Activated naive CD4-positive, alpha-beta T cell treated with anti-CD3 and anti-CD28 coated beads for 36 hours (primary cell): ENCODE data around the gene GPANK1. TPM values are rescaled to one million over a fixed set of nuclear protein-coding genes. Genes with fewer than 3 reads are reported as not detected.
A peak's percentile ranks its signal among the peaks of the same experiment; 100 is the strongest.
"Not testable (repeated sequence)": the region's sequence is repeated elsewhere in the genome, so short reads cannot be mapped to it uniquely, and the experiment has no call there.

Experiments
- CTCF ChIA-PET: fragments of 350-600 bp; sonication (Branson Sonifier 250); formaldehyde crosslinking; loops from one replicate; lab custom pipeline; 2021; ENCODE audit warnings: antibody characterized with exemption; lab: Charles Lee
- DNase-seq: peaks from one replicate; pipeline ENCODE4 v3.0.0-alpha.2; 2020
- H3K27ac Mint-ChIP-seq: one replicate; pipeline ENCODE4 v1.8.0; 2021; ENCODE audit warnings: mild to moderate bottlenecking, mixed read lengths
- H3K27me3 Mint-ChIP-seq: one replicate; pipeline ENCODE4 v1.8.0; 2021; ENCODE audit warnings: low read depth, mixed read lengths
- H3K36me3 Mint-ChIP-seq: one replicate; pipeline ENCODE4 v1.8.0; 2021; ENCODE audit warnings: low read depth, mixed read lengths
- H3K4me1 Mint-ChIP-seq: one replicate; pipeline ENCODE4 v1.8.0; 2021; ENCODE audit warnings: low read depth, mixed read lengths
- H3K4me3 Mint-ChIP-seq: one replicate; pipeline ENCODE4 v1.8.0; 2021; ENCODE audit warnings: mild to moderate bottlenecking, moderate library complexity, mixed read lengths
- H3K9me3 Mint-ChIP-seq: one replicate; pipeline ENCODE4 v1.8.0; 2021; ENCODE audit warnings: mixed read lengths
- intact Hi-C: fragments of 100-400 bp; cut with micrococcal nuclease; formaldehyde crosslinking; loops from one replicate; pipeline ENCODE4 v1.15.1; 2023
- total RNA-seq, 2 experiments: library from RNA; stranded (reverse); gene quantifications; one replicate each; pipeline ENCODE4 v1.2.3, GENCODE V29; 2021

Gene GPANK1
- total RNA-seq, result 10 to 100 TPM; 31.2 to 32.4 TPM

DNA sequence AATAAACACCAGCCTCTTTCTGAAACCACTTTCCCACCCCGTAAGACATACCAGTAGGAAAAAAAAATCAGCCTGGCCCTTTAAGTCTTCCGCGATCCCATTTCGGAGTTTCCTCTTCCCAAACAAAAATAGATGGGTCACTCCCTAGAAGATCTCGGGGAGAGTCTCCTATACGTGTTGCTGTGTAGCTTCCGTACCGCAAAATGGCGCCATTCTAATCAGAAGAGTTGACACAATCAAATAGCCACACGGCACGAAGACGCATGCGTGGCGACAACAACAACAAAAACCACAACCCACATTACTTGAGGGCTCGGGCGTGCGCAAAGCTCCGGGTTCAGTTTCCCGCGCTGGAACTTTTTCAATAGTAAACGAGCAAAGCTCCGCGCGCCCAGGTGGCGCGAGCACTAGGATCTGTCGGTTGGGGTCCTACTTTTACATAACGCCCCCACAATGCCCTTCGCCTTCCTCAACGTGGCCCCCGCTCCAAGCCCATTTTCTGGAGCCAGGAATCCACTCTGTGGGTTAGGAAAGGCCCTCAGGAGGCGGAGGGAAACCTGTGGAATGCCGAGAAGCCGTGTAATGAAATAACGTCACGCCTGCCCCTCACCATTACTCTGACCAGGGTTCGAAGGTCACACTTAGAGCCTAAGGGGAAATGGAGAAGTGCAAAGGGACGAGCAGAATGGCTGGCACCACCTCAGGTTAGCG, at the start of gene GPANK1:
TSS of gene GPANK1 (minus strand) at position 208 of the 711 bp plus-strand sequence. CDS start 519 bp downstream, outside the sequence.
- intact Hi-C loops, result loop anchor here (1.0 to 10.0 kb wide), 14 partner anchors 13 to 1180 kb away; partner anchors contain the start of genes ABHD16A, ATP6V1G2, BAG6 and HSPA1B
- Mint-ChIP-seq H3K36me3 (peaks cover 71% of the 10 kb centered on the region), H3K9me3 (no peaks in the 10 kb centered on the region), H3K4me3 (peak within 1 kb of the TSS; percentile 95), H3K27ac (peak within 1 kb of the TSS; percentile 97), H3K4me1 (peaks cover 65% of the 10 kb centered on the region), H3K27me3 (no peaks in the 10 kb centered on the region)
- CTCF ChIA-PET, result interaction anchor here (0.6 to 1.2 kb wide), 4 partner anchors 11 to 198 kb away, joined by 3 read pairs; no protein-coding TSS in a partner anchor
- DNase-seq, result peak; percentile 95

GRCh38 chr6:31713991-31714684, 49.3 kb upstream of the GPANK1 start:
- H3K4me3 Mint-ChIP-seq, result no peak overlapping the region

GRCh38 chr6:31713465-31713864, 48.7 kb upstream of the GPANK1 start:
- H3K27ac Mint-ChIP-seq, result no peak overlapping the region
- intact Hi-C loops, result no loop called here
- H3K36me3 Mint-ChIP-seq, result no peaks in the 10 kb centered on the region
- DNase-seq, result no peak
- no peaks in the 10 kb centered on the region for H3K27me3 Mint-ChIP-seq
- peaks cover 8% of the 10 kb centered on the region for H3K4me1 Mint-ChIP-seq
- no peak overlapping the region for H3K4me3 Mint-ChIP-seq
- CTCF ChIA-PET, result interaction anchor here (0.9 to 1.2 kb wide), 3 partner anchors 25 to 115 kb away, joined by 3 to 4 read pairs (median 3); no protein-coding TSS in a partner anchor
- no peaks in the 10 kb centered on the region for H3K9me3 Mint-ChIP-seq

More at GRCh38 chr6:31713991-31714684, 49.3 kb upstream of the GPANK1 start:
- CTCF ChIA-PET, result interaction anchor here (0.6 to 2.7 kb wide), 7 partner anchors 17 to 241 kb away, joined by 3 to 12 read pairs (median 3); no protein-coding TSS in a partner anchor
- DNase-seq, result no peak
- Mint-ChIP-seq H3K9me3 (no peaks in the 10 kb centered on the region), H3K27ac (no peak overlapping the region), H3K27me3 (no peaks in the 10 kb centered on the region), H3K4me1 (peaks cover 8% of the 10 kb centered on the region), H3K36me3 (no peaks in the 10 kb centered on the region)
- intact Hi-C loops, result no loop called here

GRCh38 chr6:31712296-31712695, 47.5 kb upstream of the GPANK1 start:
- Mint-ChIP-seq H3K36me3 (no peaks in the 10 kb centered on the region), H3K27ac (no peak overlapping the region), H3K4me3 (no peak overlapping the region), H3K4me1 (peaks cover 8% of the 10 kb centered on the region), H3K9me3 (no peaks in the 10 kb centered on the region), H3K27me3 (no peaks in the 10 kb centered on the region)
- DNase-seq, result peak; percentile 20
- intact Hi-C loops, result no loop called here
- CTCF ChIA-PET, result interaction anchor here (0.6 to 0.9 kb wide), 3 partner anchors 163 to 204 kb away, joined by 3 to 4 read pairs (median 3); no protein-coding TSS in a partner anchor

GRCh38 chr6:31711233-31711632, 46.4 kb upstream of the GPANK1 start:
- Mint-ChIP-seq H3K27ac (no peak overlapping the region), H3K4me3 (no peak overlapping the region)

GRCh38 chr6:31710523-31711219, 45.9 kb upstream of the GPANK1 start:
- Mint-ChIP-seq H3K9me3 (no peaks in the 10 kb centered on the region), H3K27me3 (no peaks in the 10 kb centered on the region), H3K36me3 (no peaks in the 10 kb centered on the region), H3K4me1 (peaks cover 8% of the 10 kb centered on the region), H3K4me3 (no peak overlapping the region), H3K27ac (no peak overlapping the region)
- CTCF ChIA-PET, result interaction anchor here (0.6 to 1.1 kb wide), 4 partner anchors 19 to 1653 kb away, joined by 3 to 4 read pairs (median 3); no protein-coding TSS in a partner anchor
- intact Hi-C loops, result no loop called here
- DNase-seq, result no peak

More at GRCh38 chr6:31711233-31711632, 46.4 kb upstream of the GPANK1 start:
- Mint-ChIP-seq H3K36me3 (no peaks in the 10 kb centered on the region), H3K27me3 (no peaks in the 10 kb centered on the region), H3K9me3 (no peaks in the 10 kb centered on the region), H3K4me1 (peaks cover 8% of the 10 kb centered on the region)
- CTCF ChIA-PET, result interaction anchor here (0.6 to 1.1 kb wide), 4 partner anchors 20 to 172 kb away, joined by 3 to 4 read pairs (median 3); no protein-coding TSS in a partner anchor
- intact Hi-C loops, result no loop called here
- no peak for DNase-seq

DNA sequence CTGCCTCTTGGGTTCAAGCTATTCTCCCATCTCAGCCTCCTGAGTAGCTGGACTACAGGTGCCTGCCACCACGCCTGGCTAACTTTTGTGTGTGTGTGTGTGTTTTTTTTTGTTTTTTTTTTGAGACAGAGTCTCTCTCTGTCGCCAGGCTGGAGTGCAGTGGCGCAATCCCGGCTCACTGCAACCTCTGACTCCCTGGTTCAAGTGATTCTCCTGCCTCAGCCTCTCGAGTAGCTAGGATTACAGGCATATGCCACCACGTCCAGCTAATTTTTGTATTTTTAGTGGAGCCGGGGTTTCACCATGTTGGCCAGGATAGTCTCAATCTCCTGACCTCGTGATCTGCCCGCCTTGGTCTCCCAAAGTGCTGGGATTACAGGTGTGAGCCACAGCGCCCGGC, 44.4 kb upstream of the GPANK1 start:
- H3K27me3 Mint-ChIP-seq, H3K9me3 Mint-ChIP-seq, H3K36me3 Mint-ChIP-seq, H3K4me1 Mint-ChIP-seq, H3K27ac Mint-ChIP-seq, DNase-seq, H3K4me3 Mint-ChIP-seq, intact Hi-C loops: not testable (repeated sequence)
- CTCF ChIA-PET, result interaction anchor here (0.6 kb wide), 1 partner anchor 243 kb away, joined by 3 read pairs; no protein-coding TSS in a partner anchor

DNA sequence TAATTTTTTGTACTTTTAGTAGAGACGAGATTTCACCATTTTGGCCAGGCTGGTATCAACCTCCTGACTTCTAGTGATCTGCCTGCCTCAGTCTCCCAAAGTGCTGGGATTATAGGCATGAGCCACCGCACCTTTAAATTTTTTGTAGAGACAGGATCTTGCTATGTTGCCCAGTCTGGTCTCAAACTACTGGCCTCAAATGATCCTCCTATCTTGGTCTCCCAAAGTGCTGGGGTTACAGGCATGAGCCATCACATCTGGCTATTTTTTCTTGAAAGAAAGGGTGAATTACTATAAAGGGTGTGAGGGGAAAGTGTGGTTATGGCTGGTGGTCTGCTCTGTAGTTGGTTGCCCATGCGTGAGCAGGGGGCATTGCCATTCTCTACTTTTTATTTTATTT, 43.4 kb upstream of the GPANK1 start:
- Mint-ChIP-seq H3K36me3 (no peaks in the 10 kb centered on the region), H3K4me3 (no peak overlapping the region), H3K27me3 (no peaks in the 10 kb centered on the region), H3K9me3 (no peaks in the 10 kb centered on the region), H3K27ac (no peak overlapping the region), H3K4me1 (peaks cover 8% of the 10 kb centered on the region)
- intact Hi-C loops, result no loop called here
- CTCF ChIA-PET, result no interaction called here
- DNase-seq, result no peak

DNA sequence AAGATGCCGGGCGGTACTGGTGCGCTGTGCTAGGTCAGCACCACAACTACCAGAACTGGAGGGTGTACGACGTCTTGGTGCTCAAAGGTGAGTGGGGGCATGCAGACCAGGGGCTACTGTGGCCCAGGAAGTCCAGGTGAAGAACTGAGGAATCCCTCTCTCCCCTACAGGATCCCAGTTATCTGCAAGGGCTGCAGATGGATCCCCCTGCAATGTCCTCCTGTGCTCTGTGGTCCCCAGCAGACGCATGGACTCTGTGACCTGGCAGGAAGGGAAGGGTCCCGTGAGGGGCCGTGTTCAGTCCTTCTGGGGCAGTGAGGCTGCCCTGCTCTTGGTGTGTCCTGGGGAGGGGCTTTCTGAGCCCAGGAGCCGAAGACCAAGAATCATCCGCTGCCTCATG, 42.9 kb upstream of the GPANK1 start:
- intact Hi-C loops, result no loop called here
- no peak for DNase-seq
- H3K9me3 Mint-ChIP-seq, result no peaks in the 10 kb centered on the region
- H3K4me1 Mint-ChIP-seq, result peaks cover 8% of the 10 kb centered on the region
- no peaks in the 10 kb centered on the region for H3K27me3 Mint-ChIP-seq
- no peak overlapping the region for H3K27ac Mint-ChIP-seq
- H3K4me3 Mint-ChIP-seq, result no peak overlapping the region
- H3K36me3 Mint-ChIP-seq, result no peaks in the 10 kb centered on the region
- CTCF ChIA-PET, result no interaction called here

- no peak within 1 kb of the TSS for H3K4me3 Mint-ChIP-seq
- CTCF ChIA-PET, result interaction anchor here (1.1 kb wide), 1 partner anchor 32 kb away, joined by 3 read pairs; no protein-coding TSS in a partner anchor
- H3K4me1 Mint-ChIP-seq, result peaks cover 16% of the 10 kb centered on the region
- no peaks in the 10 kb centered on the region for H3K27me3 Mint-ChIP-seq
- H3K9me3 Mint-ChIP-seq, result no peaks in the 10 kb centered on the region
- peaks cover 5% of the 10 kb centered on the region for H3K36me3 Mint-ChIP-seq
- H3K27ac Mint-ChIP-seq, result no peak within 1 kb of the TSS
- no peak for DNase-seq
- intact Hi-C loops, result no loop called here
Measured at GRCh38 chr6:31706599-31706998, 41.8 kb upstream of the GPANK1 start, which contains the start of gene LY6G6F. Gene LY6G6F, plus strand, starts transcription at chr6:31706866. Its CDS starts 41 bp downstream, at chr6:31706907.

- intact Hi-C loops, result no loop called here
- H3K9me3 Mint-ChIP-seq, result no peaks in the 10 kb centered on the region
- H3K27ac Mint-ChIP-seq, result no peak overlapping the region
- H3K4me1 Mint-ChIP-seq, result peaks cover 18% of the 10 kb centered on the region
- CTCF ChIA-PET, result interaction anchor here (1.1 kb wide), 1 partner anchor 33 kb away, joined by 3 read pairs; no protein-coding TSS in a partner anchor
- no peak overlapping the region for H3K4me3 Mint-ChIP-seq
- no peak for DNase-seq
- H3K36me3 Mint-ChIP-seq, result peaks cover 5% of the 10 kb centered on the region
- no peaks in the 10 kb centered on the region for H3K27me3 Mint-ChIP-seq
Measured at GRCh38 chr6:31705931-31706330, 41.1 kb upstream of the GPANK1 start.
